Parathyroid adenoma (tissue), 2 donors: ENCODE measurements around the gene MILR1.

Source experiments
- H2AFZ ChIP-seq: fragments of 300-600 bp; sonication (generic); one replicate; pipeline ENCODE4 v1.7.0; 2017; ENCODE audit warnings: antibody characterized with exemption, mild to moderate bottlenecking
- H3K27ac ChIP-seq: fragments of 300-600 bp; sonication (generic); one replicate; pipeline ENCODE4 v1.7.0; 2017
- H3K27me3 ChIP-seq: fragments of 300-600 bp; sonication (generic); one replicate; pipeline ENCODE4 v1.7.0; 2017; ENCODE audit warnings: low read length; ENCODE audit not compliant: control insufficient read depth, insufficient read depth
- H3K36me3 ChIP-seq: fragments of 300-600 bp; sonication (generic); one replicate; pipeline ENCODE4 v1.7.0; 2017; ENCODE audit warnings: low read length; ENCODE audit not compliant: control insufficient read depth, insufficient read depth
- H3K4me1 ChIP-seq: fragments of 300-600 bp; sonication (generic); one replicate; pipeline ENCODE4 v1.7.0; 2017; ENCODE audit warnings: control low read depth
- H3K4me2 ChIP-seq: fragments of 300-600 bp; sonication (generic); one replicate; pipeline ENCODE4 v1.7.0; 2017; ENCODE audit warnings: low read length
- H3K4me3 ChIP-seq: fragments of 300-600 bp; sonication (generic); one replicate; pipeline ENCODE4 v1.7.0; 2017; ENCODE audit warnings: low read depth, low read length
- H3K79me2 ChIP-seq: fragments of 300-600 bp; sonication (generic); one replicate; pipeline ENCODE4 v1.7.0; 2017; ENCODE audit warnings: control low read depth
- H3K9ac ChIP-seq: fragments of 300-600 bp; sonication (generic); one replicate; pipeline ENCODE4 v1.7.0; 2017; ENCODE audit warnings: mild to moderate bottlenecking
- H3K9me3 ChIP-seq: fragments of 300-600 bp; sonication (generic); one replicate; pipeline ENCODE4 v1.7.0; 2017; ENCODE audit warnings: low read length; ENCODE audit not compliant: control insufficient read depth
- CTCF ChIP-seq: fragments of 300-600 bp; sonication (generic); IDR thresholded peaks from one replicate; pipeline ENCODE4 v1.7.0; 2017; ENCODE audit warnings: antibody characterized with exemption, mild to moderate bottlenecking
- donor health status: primary hyperparathyroidism.

The MILR1 gene

GRCh38 chr17:64472564-64472963 lies 23.6 kb downstream of the MILR1 start:
- TF ChIP-seq CTCF: no peak
- Histone ChIP-seq H3K36me3 (no peaks in the 10 kb centered on the region), H3K4me3 (no peak overlapping the region)

GRCh38 chr17:64477849-64478248 lies 28.9 kb downstream of the MILR1 start:
- Histone ChIP-seq H3K9me3 (no peaks in the 10 kb centered on the region), H3K36me3 (no peaks in the 10 kb centered on the region), H3K27ac (no peak overlapping the region), H3K4me3 (no peak overlapping the region), H3K9ac (no peak overlapping the region), H3K27me3 (no peaks in the 10 kb centered on the region), H3K4me1 (no peaks in the 10 kb centered on the region), H3K4me2 (no peak overlapping the region), H3K79me2 (no peaks in the 10 kb centered on the region), H2AFZ (no peak overlapping the region)
- no peak for TF ChIP-seq CTCF

More at GRCh38 chr17:64472564-64472963, 23.6 kb downstream of the MILR1 start:
- H3K27ac ChIP-seq: no peak overlapping the region
- H2AFZ ChIP-seq: no peak overlapping the region
- H3K4me1 ChIP-seq: no peaks in the 10 kb centered on the region
- no peak overlapping the region for H3K9ac ChIP-seq
- no peaks in the 10 kb centered on the region for H3K9me3 ChIP-seq
- H3K27me3 ChIP-seq: no peaks in the 10 kb centered on the region
- H3K4me2 ChIP-seq: no peak overlapping the region
- H3K79me2 ChIP-seq: no peaks in the 10 kb centered on the region

- Histone ChIP-seq H3K4me2 (no peak overlapping the region), H3K27ac (no peak overlapping the region), H2AFZ (no peak overlapping the region), H3K36me3 (no peaks in the 10 kb centered on the region), H3K27me3 (no peaks in the 10 kb centered on the region), H3K9me3 (no peaks in the 10 kb centered on the region), H3K79me2 (no peaks in the 10 kb centered on the region), H3K4me3 (no peak overlapping the region), H3K9ac (no peak overlapping the region), H3K4me1 (no peaks in the 10 kb centered on the region)
- no peak for TF ChIP-seq CTCF
These were observed 32.0 kb downstream of the MILR1 start for GRCh38 chr17:64480951-64481350.

- H3K79me2 ChIP-seq: no peaks in the 10 kb centered on the region
- H3K4me1 ChIP-seq: no peaks in the 10 kb centered on the region
- no peak overlapping the region for H3K4me2 ChIP-seq
- H3K9ac ChIP-seq: no peak overlapping the region
- H3K36me3 ChIP-seq: no peaks in the 10 kb centered on the region
- no peaks in the 10 kb centered on the region for H3K27me3 ChIP-seq
- no peak overlapping the region for H2AFZ ChIP-seq
- H3K9me3 ChIP-seq: no peaks in the 10 kb centered on the region
- no peak overlapping the region for H3K27ac ChIP-seq
- no peak overlapping the region for H3K4me3 ChIP-seq
- TF ChIP-seq CTCF: no peak
These were observed 35.5 kb downstream of the MILR1 start for GRCh38 chr17:64484380-64484779.

GRCh38 chr17:64488301-64488700 lies 39.4 kb downstream of the MILR1 start:
- Histone ChIP-seq H3K27me3 (no peaks in the 10 kb centered on the region), H3K4me2 (no peak overlapping the region), H3K27ac (no peak overlapping the region), H3K4me3 (no peak overlapping the region), H3K4me1 (no peaks in the 10 kb centered on the region), H3K79me2 (no peaks in the 10 kb centered on the region), H3K9ac (no peak overlapping the region), H3K9me3 (no peaks in the 10 kb centered on the region), H3K36me3 (no peaks in the 10 kb centered on the region), H2AFZ (no peak overlapping the region)
- no peak for TF ChIP-seq CTCF
